Sigmoid colon (tissue), 4 donors: ENCODE data around the gene ST6GALNAC2.

Source experiments
- EP300 ChIP-seq, 4 donors: sonication (generic); formaldehyde crosslinking; IDR thresholded peaks; one replicate each; pipeline ENCODE4 v1.6.1; 2017; ENCODE audit warnings: antibody characterized with exemption in 4 of 4
- POLR2A ChIP-seq, 2 donors: fragments of 450-650 bp; IDR thresholded peaks; one replicate each; pipeline ENCODE4 v1.6.1; 2016; ENCODE audit warnings: antibody characterized with exemption in 2 of 2, mild to moderate bottlenecking in 2 of 2, moderate library complexity in 2 of 2
- TF ChIP-seq, protein P1 (sequence below), 4 experiments: fragments of 450-650 bp in 3 of 4; fragments of 200-600 bp in 1 of 4; IDR thresholded peaks; one replicate each; pipeline ENCODE4 v1.5.1; 2016 to 2019; ENCODE audit warnings: antibody characterized with exemption in 4 of 4, mild to moderate bottlenecking in 3 of 4, moderate library complexity in 2 of 4

GRCh38 chr17:76585033-76585648 lies 519 bp downstream of the ST6GALNAC2 start:
- TF ChIP-seq, protein P1, sequence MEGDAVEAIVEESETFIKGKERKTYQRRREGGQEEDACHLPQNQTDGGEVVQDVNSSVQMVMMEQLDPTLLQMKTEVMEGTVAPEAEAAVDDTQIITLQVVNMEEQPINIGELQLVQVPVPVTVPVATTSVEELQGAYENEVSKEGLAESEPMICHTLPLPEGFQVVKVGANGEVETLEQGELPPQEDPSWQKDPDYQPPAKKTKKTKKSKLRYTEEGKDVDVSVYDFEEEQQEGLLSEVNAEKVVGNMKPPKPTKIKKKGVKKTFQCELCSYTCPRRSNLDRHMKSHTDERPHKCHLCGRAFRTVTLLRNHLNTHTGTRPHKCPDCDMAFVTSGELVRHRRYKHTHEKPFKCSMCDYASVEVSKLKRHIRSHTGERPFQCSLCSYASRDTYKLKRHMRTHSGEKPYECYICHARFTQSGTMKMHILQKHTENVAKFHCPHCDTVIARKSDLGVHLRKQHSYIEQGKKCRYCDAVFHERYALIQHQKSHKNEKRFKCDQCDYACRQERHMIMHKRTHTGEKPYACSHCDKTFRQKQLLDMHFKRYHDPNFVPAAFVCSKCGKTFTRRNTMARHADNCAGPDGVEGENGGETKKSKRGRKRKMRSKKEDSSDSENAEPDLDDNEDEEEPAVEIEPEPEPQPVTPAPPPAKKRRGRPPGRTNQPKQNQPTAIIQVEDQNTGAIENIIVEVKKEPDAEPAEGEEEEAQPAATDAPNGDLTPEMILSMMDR (IDR thresholded peaks at IDR 0.05) = no peak
- TF ChIP-seq EP300 (IDR thresholded peaks at IDR 0.05) = no peak
- TF ChIP-seq POLR2A (IDR thresholded peaks at IDR 0.05) = no peak
